HG02885 (cell line): ENCODE results near the gene TMEM132D.
"Not testable (repeated sequence)": the region's sequence is repeated elsewhere in the genome, so short reads cannot be mapped to it uniquely, and the experiment has no call there.

ENCODE experiments used
- ATAC-seq: cut with Tn5 transposase; IDR thresholded peaks from one replicate; pipeline ENCODE4 v1.9.1; 2021; ENCODE audit warnings: mild to moderate bottlenecking; ENCODE audit not compliant: unreplicated experiment, poor library complexity

The TMEM132D gene

GRCh38 chr12:129052373-129052772, 851.5 kb downstream of the TMEM132D start:
- no peak for ATAC-seq

- ATAC-seq: no peak
Observed at GRCh38 chr12:129049917-129050316, 853.9 kb downstream of the TMEM132D start.

- ATAC-seq: not testable (repeated sequence)
Observed at GRCh38 chr12:129043334-129043733, 860.5 kb downstream of the TMEM132D start.

GRCh38 chr12:129036135-129036534, 867.7 kb downstream of the TMEM132D start:
- no peak for ATAC-seq

GRCh38 chr12:129034558-129035289, 869.1 kb downstream of the TMEM132D start:
- no peak for ATAC-seq

- ATAC-seq: no peak
Observed at GRCh38 chr12:129028844-129029243, 875.0 kb downstream of the TMEM132D start.

- no peak for ATAC-seq
Observed at GRCh38 chr12:129025055-129025454, 878.8 kb downstream of the TMEM132D start.
